Esophagus squamous epithelium (tissue), 5 donors: ENCODE results near the gene ARPC4. TPM values are rescaled to one million over a fixed set of nuclear protein-coding genes. Genes with fewer than 3 reads are reported as not detected.

ENCODE experiments used
- DNase-seq: peaks from one replicate; lab custom pipeline; 2025; lab: John Stamatoyannopoulos, UW
- H3K27ac ChIP-seq, 4 donors: fragments of 200-600 bp; sonication (generic); one replicate each; pipeline ENCODE4 v1.5.1; 2016 to 2019; ENCODE audit warnings: mild to moderate bottlenecking in 1 of 4
- H3K27me3 ChIP-seq, 4 donors: fragments of 200-600 bp; sonication (generic); 1 replicate in 3 of 4; 2 replicates in 1 of 4; pipeline versions ENCODE4 v1.5.1 to v1.6.0; 2017 to 2021; ENCODE audit warnings: antibody characterized with exemption in 1 of 4
- H3K36me3 ChIP-seq, 3 donors: fragments of 200-600 bp; sonication (generic); one replicate each; pipeline ENCODE4 v1.5.1; 2016 to 2019
- H3K4me1 ChIP-seq, 3 donors: fragments of 200-600 bp; sonication (generic); one replicate each; pipeline ENCODE4 v1.5.1; 2017 to 2019
- H3K4me3 ChIP-seq, 4 donors: fragments of 200-600 bp; sonication (generic); 1 replicate in 3 of 4; 2 replicates in 1 of 4; pipeline ENCODE4 v1.5.1; 2016 to 2019; ENCODE audit warnings: mild to moderate bottlenecking in 2 of 4, moderate library complexity in 1 of 4
- H3K9me3 ChIP-seq, 3 donors: fragments of 200-600 bp; sonication (generic); one replicate each; pipeline ENCODE4 v1.5.1; 2016 to 2019
- POLR2A ChIP-seq, 4 donors: fragments of 450-650 bp; IDR thresholded peaks; one replicate each; pipeline ENCODE4 v1.6.1; 2017; ENCODE audit warnings: antibody characterized with exemption in 4 of 4, mild to moderate bottlenecking in 4 of 4, moderate library complexity in 3 of 4
- WGBS, 2 donors: methylation state at CpG; one replicate each; pipeline ENCODE4 v1.1.5; 2018; 5-methylcytosine and 5-hydroxymethylcytosine counted together
- intact Hi-C: fragments of 100-400 bp; cut with DNase I; formaldehyde crosslinking; loops from one replicate; pipeline ENCODE4 v1.15.0; 2022
- total RNA-seq, 4 donors: library from RNA; depleted of rRNA; stranded (reverse); fragments of >200 nt; gene quantifications; one replicate each; pipeline ENCODE4 v1.1.0, GENCODE V29; 2016
- TF ChIP-seq, protein P1 (sequence below), 6 experiments: fragments of 450-650 bp in 4 of 6; fragments of 200-600 bp in 2 of 6; sonication (generic) in 2 of 6; IDR thresholded peaks; one replicate each; pipeline ENCODE4 v1.5.1; 2016 to 2019; ENCODE audit warnings: antibody characterized with exemption in 6 of 6, mild to moderate bottlenecking in 4 of 6, moderate library complexity in 4 of 6
- donor health status: DM: yes; HTN: yes; CAD: no.

Gene ARPC4
- total RNA-seq, 4 donors from 2014 or later = 125 to 244 (median 167) TPM

DNA sequence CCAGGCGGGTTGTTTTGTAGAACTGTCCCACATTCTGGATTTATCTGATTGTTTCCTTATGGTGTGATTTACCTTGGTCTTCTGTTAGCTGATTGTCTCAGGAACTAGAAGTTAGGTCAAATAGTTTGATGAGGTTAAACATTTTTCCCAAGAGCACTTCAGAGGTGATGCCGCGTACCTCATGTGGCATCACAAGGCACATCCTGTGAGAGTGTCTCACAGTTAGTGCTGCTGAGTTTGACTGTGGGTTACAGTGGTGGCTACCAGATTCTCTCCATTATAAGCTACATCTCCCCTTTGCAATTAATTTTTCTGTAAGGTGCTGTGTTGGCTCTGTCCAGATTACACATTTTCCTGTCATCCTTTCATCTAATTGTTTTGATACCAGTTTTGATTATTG, 38.4 kb downstream of the ARPC4 start:
- no peak overlapping the region for H3K27ac ChIP-seq
- H3K27me3 ChIP-seq = no peaks in the 10 kb centered on the region
- DNase-seq = no peak
- TF ChIP-seq, protein P1, sequence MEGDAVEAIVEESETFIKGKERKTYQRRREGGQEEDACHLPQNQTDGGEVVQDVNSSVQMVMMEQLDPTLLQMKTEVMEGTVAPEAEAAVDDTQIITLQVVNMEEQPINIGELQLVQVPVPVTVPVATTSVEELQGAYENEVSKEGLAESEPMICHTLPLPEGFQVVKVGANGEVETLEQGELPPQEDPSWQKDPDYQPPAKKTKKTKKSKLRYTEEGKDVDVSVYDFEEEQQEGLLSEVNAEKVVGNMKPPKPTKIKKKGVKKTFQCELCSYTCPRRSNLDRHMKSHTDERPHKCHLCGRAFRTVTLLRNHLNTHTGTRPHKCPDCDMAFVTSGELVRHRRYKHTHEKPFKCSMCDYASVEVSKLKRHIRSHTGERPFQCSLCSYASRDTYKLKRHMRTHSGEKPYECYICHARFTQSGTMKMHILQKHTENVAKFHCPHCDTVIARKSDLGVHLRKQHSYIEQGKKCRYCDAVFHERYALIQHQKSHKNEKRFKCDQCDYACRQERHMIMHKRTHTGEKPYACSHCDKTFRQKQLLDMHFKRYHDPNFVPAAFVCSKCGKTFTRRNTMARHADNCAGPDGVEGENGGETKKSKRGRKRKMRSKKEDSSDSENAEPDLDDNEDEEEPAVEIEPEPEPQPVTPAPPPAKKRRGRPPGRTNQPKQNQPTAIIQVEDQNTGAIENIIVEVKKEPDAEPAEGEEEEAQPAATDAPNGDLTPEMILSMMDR (IDR thresholded peaks at IDR 0.05) = no peak
- no peak for TF ChIP-seq POLR2A (IDR thresholded peaks at IDR 0.05)
- H3K9me3 ChIP-seq = no peaks in the 10 kb centered on the region
- H3K4me3 ChIP-seq = no peak overlapping the region
- intact Hi-C loops = no loop called here
- peaks cover 0 to 82% (median 14%) of the 10 kb centered on the region in 3 donors for H3K36me3 ChIP-seq
- H3K4me1 ChIP-seq = no peaks in the 10 kb centered on the region
- 94 to 97% methylated on average over 3 of the region's 3 CpGs for WGBS, 2 donors

DNA sequence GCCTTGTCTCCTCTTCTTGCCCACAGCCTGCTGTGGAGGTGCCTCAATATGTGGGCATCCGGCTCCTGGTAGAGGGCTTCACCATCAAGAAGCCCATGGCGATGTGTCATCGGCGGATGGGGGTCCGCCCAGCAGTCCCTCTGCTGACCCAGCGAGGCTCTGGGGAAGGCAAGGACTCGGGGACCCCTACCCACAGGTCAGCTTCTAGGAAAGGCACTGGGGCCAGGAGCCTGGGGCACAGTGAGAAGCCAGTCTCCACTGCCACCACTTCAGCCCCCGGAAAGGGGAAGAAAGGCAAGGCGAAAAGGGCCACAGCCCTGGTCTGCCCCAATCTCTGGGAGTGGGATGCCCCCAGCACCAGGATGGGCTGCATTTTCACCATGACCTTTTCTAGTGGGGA, 40.2 kb downstream of the ARPC4 start:
- Histone ChIP-seq H3K27me3 (no peaks in the 10 kb centered on the region), H3K27ac (no peak overlapping the region), H3K4me1 (no peaks in the 10 kb centered on the region), H3K4me3 (no peak overlapping the region), H3K9me3 (no peaks in the 10 kb centered on the region), H3K36me3 (peaks cover 0 to 83% (median 14%) of the 10 kb centered on the region in 3 donors)
- DNase-seq = no peak
- intact Hi-C loops = no loop called here
- TF ChIP-seq, protein P1 (IDR thresholded peaks at IDR 0.05) = no peak
- TF ChIP-seq POLR2A (IDR thresholded peaks at IDR 0.05) = no peak
- 81 to 82% methylated on average over 3 to 6 of the region's 9 CpGs for WGBS, 2 donors

DNA sequence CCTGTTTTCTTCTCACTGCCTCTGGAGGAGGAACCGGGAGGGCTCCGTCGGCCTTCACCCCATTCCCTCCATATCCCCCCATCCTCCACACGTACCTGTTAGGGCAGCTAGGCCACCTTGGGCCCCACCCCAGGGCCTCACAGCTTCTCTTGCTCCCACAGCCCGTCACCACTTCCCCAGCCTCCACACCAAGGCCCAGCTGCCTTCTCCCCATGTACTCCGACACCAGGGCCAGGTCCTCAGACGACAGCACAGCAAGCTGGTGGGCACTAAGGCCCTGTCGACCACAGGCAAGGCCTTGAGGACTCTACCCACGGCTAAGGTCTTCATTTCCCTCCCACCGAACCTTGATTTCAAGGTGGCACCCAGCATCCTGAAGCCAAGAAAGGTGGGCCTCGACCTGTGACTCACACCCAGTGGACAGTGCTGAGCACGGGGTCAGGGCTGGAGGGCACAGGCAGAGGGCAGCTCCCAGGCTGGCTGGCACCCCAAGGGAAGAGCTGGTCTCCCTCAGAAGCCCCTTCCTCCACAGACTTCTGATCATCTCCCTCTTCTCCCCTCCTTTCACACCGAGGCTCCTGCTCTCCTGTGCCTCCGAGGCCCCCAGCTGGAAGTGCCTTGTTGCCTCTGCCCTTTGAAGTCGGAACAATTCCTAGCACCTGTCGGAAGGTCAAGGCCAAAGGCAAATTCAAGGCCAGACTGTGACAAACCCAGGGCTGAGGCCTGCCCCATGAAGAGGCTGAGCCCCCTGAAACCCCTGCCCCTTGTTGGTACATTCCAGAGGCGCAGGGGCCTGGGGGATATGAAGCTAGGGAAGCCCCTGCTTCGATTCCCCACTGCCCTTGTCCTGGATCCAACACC, 41.9 kb downstream of the ARPC4 start:
- DNase-seq = no peak
- no peak overlapping the region for H3K27ac ChIP-seq
- H3K9me3 ChIP-seq = no peaks in the 10 kb centered on the region
- intact Hi-C loops = no loop called here
- H3K36me3 ChIP-seq = peaks cover 0 to 86% (median 13%) of the 10 kb centered on the region in 3 donors
- H3K4me1 ChIP-seq = no peaks in the 10 kb centered on the region
- H3K27me3 ChIP-seq = no peaks in the 10 kb centered on the region
- TF ChIP-seq, protein P1 (IDR thresholded peaks at IDR 0.05) = no peak
- no peak for TF ChIP-seq POLR2A (IDR thresholded peaks at IDR 0.05)
- H3K4me3 ChIP-seq = no peak overlapping the region
- WGBS, 2 donors = 82 to 90% methylated on average over 11 to 12 of the region's 18 CpGs

DNA sequence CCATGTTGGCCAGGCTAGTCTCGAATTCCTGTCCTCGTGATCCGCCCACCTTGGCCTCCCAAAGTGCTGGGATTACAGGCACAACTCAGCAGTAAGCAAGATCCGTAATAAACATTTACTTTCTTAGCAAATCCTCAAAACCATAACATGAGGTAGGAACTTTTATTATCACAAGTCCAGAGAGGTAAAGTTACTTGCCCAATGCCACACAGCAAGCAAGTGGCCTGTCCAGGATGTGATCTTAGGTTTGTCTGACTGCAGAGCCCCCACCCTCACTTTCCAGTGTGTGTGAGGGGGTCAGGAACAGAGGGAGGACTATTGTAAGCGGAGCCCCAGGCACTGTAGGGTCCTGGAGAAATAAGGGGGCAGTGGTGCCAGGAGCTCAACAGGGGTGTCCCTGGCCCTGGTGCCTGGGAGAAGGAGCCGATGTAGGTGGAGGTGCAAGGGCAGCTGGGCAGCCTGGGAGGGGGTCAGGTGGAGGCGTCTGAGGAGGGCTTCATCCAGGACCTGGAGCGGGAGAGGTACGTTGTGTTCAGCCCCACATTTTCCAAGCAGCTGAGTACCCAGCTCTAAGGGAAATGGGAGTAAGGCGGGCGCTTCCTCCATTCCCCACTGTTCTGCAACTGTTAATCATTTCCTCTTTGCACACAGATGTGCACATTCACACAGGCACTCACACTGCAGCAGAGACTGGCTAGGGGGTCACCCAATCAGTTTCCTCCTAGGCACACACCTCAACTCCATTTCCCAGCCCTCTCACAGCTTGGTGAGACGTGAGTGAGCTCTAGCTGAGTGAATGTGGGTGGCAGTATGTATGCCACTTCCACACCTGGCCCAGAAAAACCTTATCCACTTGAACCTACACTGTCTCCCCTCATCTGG, 45.1 kb downstream of the ARPC4 start:
- intact Hi-C loops = no loop called here
- no peak overlapping the region for H3K4me3 ChIP-seq
- no peak for DNase-seq
- no peak overlapping the region for H3K27ac ChIP-seq
- 81 to 86% methylated on average over 10 of the region's 12 CpGs for WGBS, 2 donors
- no peaks in the 10 kb centered on the region for H3K9me3 ChIP-seq
- TF ChIP-seq, protein P1 (IDR thresholded peaks at IDR 0.05) = no peak
- no peak for TF ChIP-seq POLR2A (IDR thresholded peaks at IDR 0.05)
- no peaks in the 10 kb centered on the region for H3K27me3 ChIP-seq
- H3K36me3 ChIP-seq = peaks cover 0 to 88% (median 14%) of the 10 kb centered on the region in 3 donors
- H3K4me1 ChIP-seq = peaks cover 0 to 9% (median 7%) of the 10 kb centered on the region in 3 donors
